SK-N-SH (cell line): ENCODE measurements around the gene CTBP1. TPM values are rescaled to one million over a fixed set of nuclear protein-coding genes. Genes with fewer than 3 reads are reported as not detected.

ENCODE experiments used
- CTCF ChIA-PET: fragments of 300-600, 350-600 bp; formaldehyde crosslinking; extraction: SDS; loops from one replicate; lab custom pipeline; 2021; lab: Yijun Ruan, JAX
- POLR2A ChIA-PET: fragments of 350-600 bp; sonication (Branson Sonifier 250); formaldehyde crosslinking; extraction: SDS; loops from one replicate; lab custom pipeline; 2020; ENCODE audit warnings: antibody characterized with exemption, inconsistent platforms; lab: Yijun Ruan, JAX
- DNase-seq: peaks from one replicate; pipeline ENCODE4 v3.0.0; 2012
- H2AFZ ChIP-seq: fragments of 200-600 bp; sonication (generic); 2 replicates; pipeline ENCODE4 v1.8.1; 2016; ENCODE audit warnings: antibody characterized with exemption, mild to moderate bottlenecking, low read depth
- H3F3A ChIP-seq: fragments of 200-600 bp; sonication (generic); replicated peaks from 2 replicates; pipeline ENCODE3; 2016; ENCODE audit warnings: antibody characterized with exemption, mild to moderate bottlenecking; ENCODE audit not compliant: insufficient read depth
- H3K27ac ChIP-seq, 2 experiments: fragments of 200-500 bp in 1 of 2; fragments of 200-600 bp in 1 of 2; sonication (Bioruptor generic) in 1 of 2; sonication (generic), shearing (Covaris generic) in 1 of 2; 2 replicates each; pipeline versions ENCODE4 v1.5.1 to v1.6.1; 2014 to 2016; ENCODE audit warnings: low read depth in 2 of 2, inconsistent platforms in 1 of 2, low read length in 1 of 2, mild to moderate bottlenecking in 1 of 2, mixed read lengths in 1 of 2
- H3K27me3 ChIP-seq: fragments of 200-600 bp; sonication (generic), shearing (Covaris generic); 2 replicates; pipeline ENCODE4 v1.6.1; 2016; ENCODE audit warnings: mixed run types; ENCODE audit not compliant: insufficient read depth
- H3K36me3 ChIP-seq, 2 experiments: fragments of 200-500 bp in 1 of 2; fragments of 200-600 bp in 1 of 2; sonication (Bioruptor generic) in 1 of 2; sonication (generic) in 1 of 2; replicated peaks in 1 of 2; 2 replicates each; pipeline versions ENCODE3 to v1.5.1; 2014 to 2016; ENCODE audit warnings: low read length in 1 of 2, mild to moderate bottlenecking in 1 of 2; ENCODE audit not compliant: insufficient read depth in 2 of 2, control insufficient read depth in 1 of 2
- H3K4me1 ChIP-seq, 2 experiments: fragments of 200-500 bp in 1 of 2; fragments of 200-600 bp in 1 of 2; sonication (Bioruptor generic) in 1 of 2; sonication (generic), shearing (Covaris generic) in 1 of 2; 2 replicates each; pipeline versions ENCODE4 v1.5.1 to v1.6.1; 2014 to 2016; ENCODE audit warnings: low read depth in 1 of 2, low read length in 1 of 2, mixed run types in 1 of 2; ENCODE audit not compliant: insufficient read depth in 2 of 2, control insufficient read depth in 1 of 2
- H3K4me2 ChIP-seq: fragments of 200-600 bp; sonication (generic), shearing (Covaris generic); 2 replicates; pipeline ENCODE4 v1.6.1; 2017; ENCODE audit warnings: mixed run types
- H3K4me3 ChIP-seq, 2 experiments: fragments of 200-500 bp in 1 of 2; fragments of 200-600 bp in 1 of 2; sonication (Bioruptor generic) in 1 of 2; sonication (generic), shearing (Covaris generic) in 1 of 2; 2 replicates each; pipeline versions ENCODE4 v1.5.1 to v1.8.1; 2014 to 2016; ENCODE audit warnings: low read depth in 2 of 2, inconsistent platforms in 1 of 2, low read length in 1 of 2, mild to moderate bottlenecking in 1 of 2, mixed read lengths in 1 of 2, moderate library complexity in 1 of 2
- H3K79me2 ChIP-seq: fragments of 200-600 bp; sonication (generic); 2 replicates; pipeline ENCODE4 v1.8.1; 2017; ENCODE audit warnings: mild to moderate bottlenecking; ENCODE audit not compliant: insufficient read depth
- H3K9ac ChIP-seq: fragments of 200-600 bp; sonication (generic); 2 replicates; pipeline ENCODE4 v1.6.1; 2017; ENCODE audit warnings: mixed run types
- H3K9me2 ChIP-seq: fragments of 200-600 bp; sonication (generic); 2 replicates; pipeline ENCODE4 v1.6.1; 2017; ENCODE audit warnings: mixed run types
- H3K9me3 ChIP-seq: fragments of 200-600 bp; sonication (generic); 2 replicates; pipeline ENCODE4 v1.6.1; 2017; ENCODE audit warnings: mixed run types, mild to moderate bottlenecking, moderate library complexity
- H4K20me1 ChIP-seq: fragments of 200-600 bp; sonication (generic); 2 replicates; pipeline ENCODE4 v1.6.1; 2017; ENCODE audit warnings: mild to moderate bottlenecking, mixed run types; ENCODE audit not compliant: insufficient read depth
- CHD2 ChIP-seq: fragments of 150-350 bp; IDR thresholded peaks from 2 replicates; pipeline ENCODE4 v1.6.1; 2018; ENCODE audit warnings: low read length; ENCODE audit not compliant: partially characterized antibody
- CTCF ChIP-seq: fragments of 200-600 bp; sonication (generic); IDR thresholded peaks from 2 replicates; pipeline ENCODE4 v1.6.1; 2017; ENCODE audit warnings: antibody characterized with exemption, mild to moderate bottlenecking, moderate library complexity
- MEF2A ChIP-seq: IDR thresholded peaks from 2 replicates; pipeline ENCODE4 v1.4.0; 2012; ENCODE audit warnings: low read depth, borderline replicate concordance
- NFIC ChIP-seq: IDR thresholded peaks from 2 replicates; pipeline ENCODE4 v1.4.0; 2012; ENCODE audit warnings: borderline replicate concordance
- PBX3 ChIP-seq: IDR thresholded peaks from 2 replicates; pipeline ENCODE4; 2012
- SIN3A ChIP-seq: IDR thresholded peaks from 2 replicates; pipeline ENCODE4 v1.6.1; 2012; ENCODE audit warnings: low read depth, mild to moderate bottlenecking, low read length, moderate library complexity, borderline replicate concordance
- SMC3 ChIP-seq: IDR thresholded peaks from 2 replicates; pipeline ENCODE4 v1.6.1; 2012; ENCODE audit warnings: low read depth, low read length, improper control_type of control experiment
- TEAD4 ChIP-seq: IDR thresholded peaks from 2 replicates; pipeline ENCODE4 v1.4.0; 2012; ENCODE audit warnings: mild to moderate bottlenecking, borderline replicate concordance; ENCODE audit not compliant: insufficient read depth
- YY1 ChIP-seq: IDR thresholded peaks from 2 replicates; pipeline ENCODE4 v1.4.0; 2012; ENCODE audit warnings: low read depth, mild to moderate bottlenecking
- WGBS: methylation state at CpG from one replicate; pipeline ENCODE4 v1.1.6; 2017; ENCODE audit warnings: low lambda C conversion rate; 5-methylcytosine and 5-hydroxymethylcytosine counted together
- polyA plus RNA-seq, 3 experiments: library from polyadenylated mRNA; depleted of rRNA; stranded (reverse); fragments of >200 nt; gene quantifications; 2 replicates each; pipeline ENCODE4 v1.2.3, GENCODE V29; 2012

CTBP1 gene
- polyA plus RNA-seq, 1 of the 3 experiments (the other 2 are of a cell fraction): 183 TPM

- Histone ChIP-seq H3K27ac (no peak overlapping the region), H3K4me1 (peaks cover 0 to 6% of the 10 kb centered on the region in 2 experiments; a peak in 1 of 4 replicates), H3K9me3 (no peaks in the 10 kb centered on the region), H2AFZ (no peak overlapping the region), H3K4me3 (no peak overlapping the region), H4K20me1 (no peaks in the 10 kb centered on the region), H3F3A (no peaks in the 10 kb centered on the region), H3K9ac (no peak overlapping the region), H3K36me3 (no peaks in the 10 kb centered on the region), H3K9me2 (no peaks in the 10 kb centered on the region), H3K4me2 (no peak overlapping the region)
- CTCF ChIA-PET: interaction anchor here (0.8 to 4.7 kb wide), 3 partner anchors 22 to 63 kb away, joined by 3 to 33 read pairs (median 3); no protein-coding TSS in a partner anchor
- POLR2A ChIA-PET: no interaction called here
- DNase-seq: peak; percentile 39
- WGBS: 76% methylated on average over 18 of the region's 37 CpGs
- TF ChIP-seq CHD2: no peak
- TF ChIP-seq YY1: no peak
- no peak for TF ChIP-seq CTCF
- TF ChIP-seq SMC3: no peak
- TF ChIP-seq NFIC: no peak
- TF ChIP-seq, all 33 proteins: peak for 0
- Histone ChIP-seq H3K27me3 (peaks cover 12% of the 10 kb centered on the region), H3K79me2 (no peaks in the 10 kb centered on the region)
Measured at GRCh38 chr4:1170156-1170975, 78.6 kb downstream of the CTBP1 start.

- no peak overlapping the region for H3K4me3 ChIP-seq
- no peaks in the 10 kb centered on the region for H4K20me1 ChIP-seq
- H3K36me3 ChIP-seq: no peaks in the 10 kb centered on the region
- ChIA-PET CTCF (interaction anchor here (4.7 kb wide), 1 partner anchor 64 kb away, joined by 33 read pairs; no protein-coding TSS in a partner anchor), POLR2A (no interaction called here)
- H3K27me3 ChIP-seq: peaks cover 12% of the 10 kb centered on the region
- H3K27ac ChIP-seq: no peak overlapping the region
- TF ChIP-seq PBX3 (no peak), MEF2A (no peak), SIN3A (no peak), TEAD4 (no peak)
- no CpG with 5 or more reads among the region's 13 CpGs for WGBS
- H3K4me1 ChIP-seq: peaks cover 0 to 6% of the 10 kb centered on the region in 2 experiments; a peak in 1 of 4 replicates
- no peak for DNase-seq
- H3K9me2 ChIP-seq: no peaks in the 10 kb centered on the region
- no peak overlapping the region for H3K9ac ChIP-seq
- no peaks in the 10 kb centered on the region for H3K9me3 ChIP-seq
- H3K79me2 ChIP-seq: no peaks in the 10 kb centered on the region
- H2AFZ ChIP-seq: no peak overlapping the region
- no peak overlapping the region for H3K4me2 ChIP-seq
- H3F3A ChIP-seq: no peaks in the 10 kb centered on the region
Measured at GRCh38 chr4:1169691-1170096, 79.2 kb downstream of the CTBP1 start.
